ENCODE measurements around the gene WNT11.

WNT11 gene

DNA sequence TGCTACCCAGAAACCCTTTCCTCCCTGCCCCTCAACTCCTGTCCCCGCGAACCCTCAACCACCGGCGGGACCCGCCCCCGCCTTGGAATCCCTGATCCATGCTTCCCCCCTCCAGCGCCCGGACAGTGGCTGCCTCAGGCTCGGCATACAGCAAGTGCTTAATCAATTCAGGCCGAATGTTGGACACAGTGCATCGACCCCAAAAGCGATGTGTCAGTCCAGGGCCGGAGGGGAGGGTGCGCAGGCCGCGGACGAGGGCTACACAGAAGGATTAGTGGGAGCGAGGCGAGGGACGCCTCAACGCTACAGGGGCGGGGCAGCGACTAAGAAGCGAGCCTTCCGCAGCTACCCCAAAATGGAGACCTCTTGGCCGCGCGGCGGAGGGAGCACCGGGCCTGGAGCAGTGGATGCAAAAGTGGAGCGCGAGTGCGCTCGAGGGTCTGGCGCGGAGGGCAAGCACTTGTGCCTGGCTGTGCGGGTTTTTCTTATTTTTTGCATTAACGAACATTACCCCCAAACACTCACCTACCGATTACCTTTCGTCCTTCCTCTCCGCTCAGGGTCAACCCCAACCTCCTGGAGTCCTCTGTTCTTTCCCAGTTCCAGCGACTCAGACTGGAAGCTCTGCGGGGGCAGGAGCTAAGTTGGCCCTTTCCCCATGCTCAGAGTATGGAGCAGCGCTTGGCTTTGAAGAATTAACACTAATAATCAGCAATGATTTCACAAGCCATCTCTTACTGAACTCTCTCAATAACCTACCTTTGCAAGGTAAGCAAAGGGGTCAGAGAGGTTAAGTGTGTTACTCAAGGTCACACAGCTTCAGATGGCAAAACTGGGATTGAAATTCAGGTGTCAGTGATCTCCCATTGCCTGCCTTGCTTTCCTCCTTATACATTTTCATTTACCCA is 30.0 kb upstream of the WNT11 start:
- H3K4me3 ChIP-seq, result peak overlapping the region; percentile 99
- no peaks in the 10 kb centered on the region for H3K9me3 ChIP-seq (ENCODE audit: low read depth, low read length)
- TF ChIP-seq EZH2 (IDR thresholded peaks at IDR 0.05), result no peak
- 0 out of 2 replicates have a peak, but pooled peaks have one; percentile 21 for TF ChIP-seq POLR2AphosphoS5 (IDR thresholded peaks at IDR 0.05; ENCODE audit: borderline replicate concordance, low read depth, low read length)
- peak overlapping the region; percentile 64 for H3K9ac ChIP-seq (ENCODE audit: insufficient read length)
- no peak for DNase-seq (ENCODE audit: low read depth, low spot score)
- 0 out of 2 replicates have a peak overlapping the region, but pooled peaks have one; percentile 2 for H3K27ac ChIP-seq
- no peaks in the 10 kb centered on the region for H3K36me3 ChIP-seq (ENCODE audit: insufficient read depth, low read length)

- H3K36me3 ChIP-seq (ENCODE audit: insufficient read depth, low read length), result no peaks in the 10 kb centered on the region
- DNase-seq (ENCODE audit: low read depth, low spot score), result peak; percentile 81
- H3K4me3 ChIP-seq, result peak overlapping the region; percentile 99
- peak overlapping the region; percentile 92 for H3K27ac ChIP-seq
- H3K9me3 ChIP-seq (ENCODE audit: low read depth, low read length), result no peaks in the 10 kb centered on the region
- peak; percentile 80 for TF ChIP-seq POLR2AphosphoS5 (IDR thresholded peaks at IDR 0.05; ENCODE audit: borderline replicate concordance, low read depth, low read length)
- TF ChIP-seq EZH2 (IDR thresholded peaks at IDR 0.05), result no peak
- peak overlapping the region; percentile 76 for H3K9ac ChIP-seq (ENCODE audit: insufficient read length)
These were observed 29.2 kb upstream of the WNT11 start for GRCh38 chr11:76235233-76236091.

DNA sequence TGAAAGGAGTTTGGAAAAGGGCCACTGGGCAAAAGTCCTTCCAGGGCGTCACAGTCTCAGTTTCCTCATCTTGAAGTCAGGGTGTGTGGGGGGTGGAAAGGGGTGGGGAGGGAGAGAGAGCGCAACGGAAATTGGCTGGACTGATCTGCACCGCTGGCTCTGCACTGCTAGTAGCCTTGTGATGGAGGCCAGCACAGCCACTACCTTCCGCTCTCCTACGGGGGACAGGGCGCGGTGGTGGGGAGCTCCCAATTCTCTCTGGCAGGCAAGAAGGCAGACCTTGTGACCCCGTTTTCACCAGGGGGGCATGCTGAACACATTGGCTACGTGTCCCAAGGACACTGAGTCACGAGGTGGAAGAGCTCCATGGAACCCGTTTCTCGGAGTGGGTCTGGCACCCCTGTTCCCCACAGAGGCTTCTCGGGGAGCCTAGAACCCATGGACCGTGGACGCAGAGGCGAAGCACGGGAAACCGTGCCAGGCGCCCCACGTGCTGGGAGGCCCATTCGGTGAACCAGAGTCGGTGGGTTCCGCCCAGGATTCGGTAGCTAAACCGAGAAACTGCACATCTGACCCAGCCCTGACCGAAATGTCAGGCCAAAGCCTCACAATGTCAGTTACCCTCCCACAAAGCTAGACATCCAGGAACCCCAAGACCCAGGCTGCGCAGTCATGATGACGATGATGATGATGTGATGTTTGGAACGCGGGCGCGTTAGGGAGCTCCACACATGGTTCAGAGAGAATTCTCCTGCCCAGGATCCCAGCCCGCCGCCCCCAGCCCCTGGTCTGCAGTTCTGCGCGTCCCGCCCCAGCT is 28.3 kb upstream of the WNT11 start:
- Histone ChIP-seq H3K4me3 (peak overlapping the region; percentile 99), H3K27ac (peak overlapping the region; percentile 68; the same call in 1 of the 2 replicates), H3K9me3 (ENCODE audit: low read depth, low read length) (no peaks in the 10 kb centered on the region), H3K9ac (ENCODE audit: insufficient read length) (peak overlapping the region; percentile 76), H3K36me3 (ENCODE audit: insufficient read depth, low read length) (no peaks in the 10 kb centered on the region)
- DNase-seq (ENCODE audit: low read depth, low spot score), result no peak
- no peak for TF ChIP-seq EZH2 (IDR thresholded peaks at IDR 0.05)

DNA sequence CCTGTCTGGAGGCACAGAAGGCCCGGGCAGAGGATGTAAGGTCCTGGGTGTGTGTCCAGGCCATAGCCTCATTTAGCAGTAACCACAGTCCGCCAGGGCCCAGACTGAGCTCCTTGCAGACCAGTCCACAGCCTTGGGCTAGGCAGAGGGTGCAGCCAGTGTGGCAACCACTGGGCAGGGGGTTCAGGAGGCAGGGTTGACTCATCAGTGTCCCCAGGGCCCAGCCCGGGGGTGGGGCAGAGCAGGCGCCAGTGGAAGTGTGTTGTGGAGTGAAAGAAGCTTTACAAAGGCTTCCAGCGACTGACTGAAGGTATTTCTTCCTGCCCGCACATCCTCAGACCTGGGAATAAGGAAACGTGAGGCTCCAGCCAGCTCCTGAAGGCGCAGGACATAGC is 27.7 kb upstream of the WNT11 start:
- Histone ChIP-seq H3K9me3 (ENCODE audit: low read depth, low read length) (no peaks in the 10 kb centered on the region), H3K9ac (ENCODE audit: insufficient read length) (no peak overlapping the region), H3K4me3 (no peak overlapping the region), H3K36me3 (ENCODE audit: insufficient read depth, low read length) (no peaks in the 10 kb centered on the region), H3K27ac (no peak overlapping the region)
- no peak for DNase-seq (ENCODE audit: low read depth, low spot score)
- no peak for TF ChIP-seq EZH2 (IDR thresholded peaks at IDR 0.05)

DNA sequence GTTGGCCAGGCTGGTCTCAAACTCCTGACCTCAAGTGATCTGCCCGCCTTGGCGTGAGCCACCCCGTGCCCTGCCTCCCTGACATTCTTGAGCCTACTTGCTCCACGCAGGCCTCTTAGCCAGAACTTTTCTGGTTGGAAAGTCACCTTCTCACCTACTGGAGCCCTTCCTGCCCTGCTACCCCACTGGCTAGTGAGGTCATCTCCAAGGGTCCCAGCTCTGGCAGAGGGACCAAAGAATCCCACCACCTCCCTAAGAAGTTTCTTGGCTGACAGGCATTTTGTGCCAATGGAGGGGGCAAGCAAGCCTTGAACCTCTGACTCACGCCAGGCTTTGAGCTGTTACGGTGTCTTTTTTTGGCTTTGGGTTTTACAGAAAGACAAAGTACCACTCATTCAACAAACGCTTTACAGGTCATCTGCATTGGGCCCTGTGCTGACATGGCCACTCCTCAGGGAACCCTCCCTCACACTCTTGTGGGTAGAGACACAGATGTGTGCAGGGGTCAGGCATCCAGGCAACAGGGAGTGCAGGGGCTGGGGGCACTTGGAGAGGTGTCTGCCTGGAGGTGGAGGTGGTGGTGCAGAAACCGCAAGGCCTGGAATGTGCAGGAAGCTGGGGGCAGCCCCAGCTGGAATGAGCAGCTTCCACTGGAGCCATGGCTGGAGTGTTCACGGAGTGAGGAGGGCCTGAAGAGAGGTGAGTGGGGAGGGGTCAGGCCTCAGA is 27.1 kb upstream of the WNT11 start:
- Histone ChIP-seq H3K9me3 (ENCODE audit: low read depth, low read length) (no peaks in the 10 kb centered on the region), H3K4me3 (no peak overlapping the region), H3K9ac (ENCODE audit: insufficient read length) (no peak overlapping the region), H3K27ac (no peak overlapping the region), H3K36me3 (ENCODE audit: insufficient read depth, low read length) (no peaks in the 10 kb centered on the region)
- DNase-seq (ENCODE audit: low read depth, low spot score), result no peak
- no peak for TF ChIP-seq FOXP2 (optimal IDR thresholded peaks at IDR 0.05; ENCODE audit: control extremely low read depth, extremely low read length, insufficient read depth)
- TF ChIP-seq POLR2AphosphoS5 (IDR thresholded peaks at IDR 0.05; ENCODE audit: borderline replicate concordance, low read depth, low read length), result no peak
- no peak for TF ChIP-seq EZH2 (IDR thresholded peaks at IDR 0.05)

- no peak for TF ChIP-seq EZH2 (IDR thresholded peaks at IDR 0.05)
- TF ChIP-seq POLR2AphosphoS5 (IDR thresholded peaks at IDR 0.05; ENCODE audit: borderline replicate concordance, low read depth, low read length), result no peak
- Histone ChIP-seq H3K9me3 (ENCODE audit: low read depth, low read length) (no peaks in the 10 kb centered on the region), H3K9ac (ENCODE audit: insufficient read length) (no peak overlapping the region), H3K27ac (no peak overlapping the region), H3K4me3 (no peak overlapping the region), H3K36me3 (ENCODE audit: insufficient read depth, low read length) (no peaks in the 10 kb centered on the region)
- DNase-seq (ENCODE audit: low read depth, low spot score), result no peak
These were observed 25.8 kb upstream of the WNT11 start for GRCh38 chr11:76232026-76232665.

DNA sequence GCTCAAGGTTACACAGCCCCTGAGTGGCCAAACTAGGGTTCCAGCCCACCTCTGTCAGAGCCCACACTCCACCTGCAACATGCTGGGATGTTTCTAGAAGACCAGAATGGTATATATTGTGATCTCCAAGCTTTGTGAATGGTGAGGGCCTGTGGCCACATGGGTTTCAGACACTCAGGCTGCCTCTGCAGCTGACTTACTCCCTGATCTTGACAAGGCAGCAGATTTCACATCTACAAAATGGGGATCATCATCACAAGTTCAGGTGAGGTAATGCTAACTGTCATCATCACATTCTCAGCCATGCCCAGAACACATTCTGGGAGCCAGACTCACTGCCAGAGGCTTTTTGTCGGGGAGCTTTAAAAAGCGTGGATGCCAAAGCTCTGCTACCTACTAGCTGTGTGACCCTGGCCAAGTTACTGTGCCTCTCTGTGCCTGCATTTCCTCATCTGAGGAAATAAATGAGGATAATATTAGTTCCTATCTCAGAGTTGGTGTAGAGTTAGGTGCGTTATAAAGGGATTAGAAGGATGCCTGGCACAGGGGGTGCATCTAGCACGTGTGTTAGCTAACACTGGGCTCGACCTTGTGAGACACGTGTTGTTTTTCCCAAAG is 24.9 kb upstream of the WNT11 start:
- no peak overlapping the region for H3K4me3 ChIP-seq
- no peaks in the 10 kb centered on the region for H3K36me3 ChIP-seq (ENCODE audit: insufficient read depth, low read length)
- H3K9me3 ChIP-seq (ENCODE audit: low read depth, low read length), result no peaks in the 10 kb centered on the region
- no peak for TF ChIP-seq EZH2 (IDR thresholded peaks at IDR 0.05)
- no peak for TF ChIP-seq POLR2AphosphoS5 (IDR thresholded peaks at IDR 0.05; ENCODE audit: borderline replicate concordance, low read depth, low read length)
- no peak for TF ChIP-seq FOXP2 (optimal IDR thresholded peaks at IDR 0.05; ENCODE audit: control extremely low read depth, extremely low read length, insufficient read depth)
- DNase-seq (ENCODE audit: low read depth, low spot score), result no peak
- H3K9ac ChIP-seq (ENCODE audit: insufficient read length), result no peak overlapping the region
- H3K27ac ChIP-seq, result no peak overlapping the region

All from SK-N-MC (cell line).